GM12874 (cell line): ENCODE data around the gene SH3D21.

ENCODE experiments used
- TF ChIP-seq, protein P1 (sequence below): IDR thresholded peaks from 2 replicates; pipeline ENCODE4 v1.5.1; 2011; ENCODE audit warnings: low read depth, mild to moderate bottlenecking, control low read depth, low read length, moderate library complexity; ENCODE audit not compliant: insufficient read depth

The SH3D21 gene

DNA sequence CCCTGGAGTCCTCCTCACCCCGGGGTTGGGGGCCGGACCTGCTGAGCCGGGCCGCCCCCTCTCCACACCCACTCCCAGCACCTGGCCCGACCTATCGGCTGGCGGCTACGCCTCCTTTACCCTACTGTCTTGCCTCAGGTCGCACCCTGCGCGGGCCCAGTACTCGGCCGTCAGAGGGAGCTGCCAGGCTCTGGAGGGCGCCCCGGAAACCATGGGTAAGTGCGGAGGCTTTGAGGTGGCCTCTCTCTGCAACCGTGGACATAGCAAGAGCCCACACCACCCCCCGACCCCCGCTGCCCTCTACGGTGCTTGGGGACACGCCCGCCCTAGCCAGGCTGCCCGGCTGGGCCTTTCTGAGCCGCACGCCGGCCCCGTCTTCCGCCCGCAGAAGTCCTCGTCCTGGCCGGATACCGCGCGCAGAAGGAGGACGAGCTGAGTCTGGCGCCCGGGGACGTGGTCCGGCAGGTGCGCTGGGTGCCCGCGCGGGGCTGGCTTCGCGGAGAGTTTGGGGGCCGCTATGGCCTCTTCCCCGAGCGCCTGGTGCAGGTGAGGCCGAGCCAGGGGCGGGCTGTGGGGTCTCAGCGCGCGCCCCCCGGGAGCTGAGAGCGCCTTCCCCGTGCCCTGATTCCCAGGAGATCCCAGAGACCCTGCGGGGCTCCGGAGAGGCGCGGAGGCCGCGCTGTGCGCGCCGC, at the start of gene SH3D21:
Gene SH3D21 (plus strand): TSS at position 159 of the 692 bp plus-strand sequence. CDS start 53 bp downstream, at position 212.
- TF ChIP-seq, protein P1, sequence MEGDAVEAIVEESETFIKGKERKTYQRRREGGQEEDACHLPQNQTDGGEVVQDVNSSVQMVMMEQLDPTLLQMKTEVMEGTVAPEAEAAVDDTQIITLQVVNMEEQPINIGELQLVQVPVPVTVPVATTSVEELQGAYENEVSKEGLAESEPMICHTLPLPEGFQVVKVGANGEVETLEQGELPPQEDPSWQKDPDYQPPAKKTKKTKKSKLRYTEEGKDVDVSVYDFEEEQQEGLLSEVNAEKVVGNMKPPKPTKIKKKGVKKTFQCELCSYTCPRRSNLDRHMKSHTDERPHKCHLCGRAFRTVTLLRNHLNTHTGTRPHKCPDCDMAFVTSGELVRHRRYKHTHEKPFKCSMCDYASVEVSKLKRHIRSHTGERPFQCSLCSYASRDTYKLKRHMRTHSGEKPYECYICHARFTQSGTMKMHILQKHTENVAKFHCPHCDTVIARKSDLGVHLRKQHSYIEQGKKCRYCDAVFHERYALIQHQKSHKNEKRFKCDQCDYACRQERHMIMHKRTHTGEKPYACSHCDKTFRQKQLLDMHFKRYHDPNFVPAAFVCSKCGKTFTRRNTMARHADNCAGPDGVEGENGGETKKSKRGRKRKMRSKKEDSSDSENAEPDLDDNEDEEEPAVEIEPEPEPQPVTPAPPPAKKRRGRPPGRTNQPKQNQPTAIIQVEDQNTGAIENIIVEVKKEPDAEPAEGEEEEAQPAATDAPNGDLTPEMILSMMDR: 0 out of 2 replicates have a peak, but pooled peaks have one; percentile 14

DNA sequence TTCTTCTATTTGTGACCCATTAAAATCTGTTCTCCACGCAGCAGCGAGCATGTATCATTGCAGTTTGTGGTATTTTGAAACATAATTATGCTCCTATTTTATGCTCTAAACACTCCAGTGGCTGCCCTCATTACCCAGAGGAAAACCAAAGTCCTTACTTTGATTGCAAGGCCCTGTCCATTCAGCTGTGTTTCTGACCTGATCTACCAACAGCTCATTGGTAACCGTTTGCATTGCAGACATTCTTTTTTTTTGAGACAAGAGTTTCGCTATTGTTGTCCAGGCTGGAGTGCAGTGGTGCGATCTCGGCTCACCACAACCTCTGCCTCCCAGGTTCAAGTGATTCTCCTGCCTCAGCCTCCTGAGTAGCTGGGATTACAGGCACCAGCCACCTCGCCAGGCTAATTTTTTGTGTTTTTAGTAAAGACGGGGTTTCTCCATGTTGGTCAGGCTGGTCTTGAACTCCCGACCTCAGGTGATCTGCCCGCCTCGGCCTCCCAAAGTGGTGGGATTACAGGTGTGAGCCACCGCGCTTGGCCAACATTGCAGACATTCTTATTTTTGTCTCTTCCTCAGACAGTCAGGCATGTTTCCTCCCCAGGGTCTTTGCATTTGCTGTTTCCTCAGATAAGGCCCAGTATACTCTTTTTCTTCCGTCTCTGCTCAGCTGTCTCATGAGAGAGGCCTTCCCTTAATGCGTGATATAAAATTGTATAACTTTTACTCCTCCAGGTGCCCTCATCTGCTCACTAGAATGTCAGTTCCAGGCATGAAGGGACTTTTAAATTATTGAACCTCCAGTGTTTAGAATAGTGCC, 49.4 kb upstream of the SH3D21 start:
- TF ChIP-seq, protein P1: no peak

DNA sequence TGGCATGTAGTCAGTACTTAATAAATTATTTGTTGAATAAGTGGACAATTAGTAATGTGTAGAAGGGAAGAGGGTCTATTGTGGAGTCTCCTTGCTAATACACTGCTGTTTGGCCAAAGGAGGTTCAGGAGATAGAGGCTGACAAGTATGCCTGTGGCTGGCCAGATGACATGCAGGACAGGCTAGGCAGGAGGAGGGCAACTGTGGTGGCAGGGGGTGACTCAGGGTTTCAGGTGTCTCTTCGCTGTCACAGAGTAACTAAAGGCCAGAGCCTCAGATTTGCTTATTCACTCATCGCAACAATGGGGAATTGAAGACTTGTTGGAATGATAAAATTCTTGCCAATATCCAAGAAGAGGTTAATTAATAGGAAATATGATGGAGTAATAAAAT, 48.8 kb upstream of the SH3D21 start:
- TF ChIP-seq, protein P1: no peak

DNA sequence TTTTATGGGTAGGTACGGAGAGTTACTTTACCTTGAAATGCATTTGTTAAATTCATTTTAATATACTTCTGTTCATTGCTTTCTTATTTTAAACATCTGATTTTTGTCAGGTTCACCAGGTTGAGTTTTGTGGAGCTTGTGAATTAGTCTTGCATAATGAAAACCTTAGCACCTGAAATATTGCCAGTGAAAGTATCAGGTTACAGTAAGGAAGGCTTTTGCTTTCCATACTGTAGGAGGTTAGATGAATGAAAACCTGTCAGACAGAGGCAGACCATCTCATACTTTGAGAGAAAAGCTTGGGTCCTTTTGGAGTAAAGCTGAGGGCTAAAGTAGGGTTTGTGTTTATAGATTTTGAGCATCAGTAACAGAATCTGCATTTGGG, 47.2 kb upstream of the SH3D21 start:
- TF ChIP-seq, protein P1: no peak

DNA sequence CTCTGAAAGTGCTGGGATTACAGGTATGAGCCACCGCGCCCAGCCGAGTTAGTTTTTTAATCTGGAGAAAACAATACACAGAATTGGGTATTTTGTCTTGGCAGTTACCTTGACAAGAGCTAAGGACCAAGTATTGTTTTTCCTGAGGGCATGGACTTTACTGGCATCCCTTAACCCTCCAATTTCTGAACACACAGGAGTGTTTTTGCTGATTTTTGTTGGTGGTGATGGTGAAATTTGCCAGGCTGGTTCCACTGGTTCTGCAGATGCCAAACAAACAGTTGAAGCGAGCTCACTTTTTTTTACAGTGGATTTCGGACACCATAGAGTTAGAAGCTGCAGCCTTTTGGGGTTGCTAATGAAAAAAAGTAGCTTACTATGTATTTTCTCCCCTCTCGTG, 37.2 kb upstream of the SH3D21 start:
- TF ChIP-seq, protein P1: no peak

DNA sequence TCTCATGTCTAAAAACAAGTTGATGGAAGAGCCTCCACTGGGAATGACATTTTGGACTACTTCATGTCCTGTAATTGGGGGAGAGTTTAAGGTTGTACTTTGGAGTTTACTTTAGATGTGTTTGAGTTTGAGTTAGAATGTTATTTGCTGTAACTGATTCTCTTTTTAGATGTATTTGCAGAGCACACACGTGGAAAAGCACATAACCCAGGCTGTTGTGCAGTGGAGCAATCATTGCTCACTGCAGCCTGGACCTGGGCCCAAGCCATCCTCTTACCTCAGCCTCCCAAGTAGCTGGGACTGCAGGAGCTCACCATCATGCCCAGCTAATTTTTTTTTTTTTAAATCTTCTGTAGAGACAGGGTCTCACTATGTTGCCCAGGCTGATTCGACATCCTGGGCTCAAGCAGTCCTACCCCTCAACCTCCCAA, 36.7 kb upstream of the SH3D21 start:
- TF ChIP-seq, protein P1: no peak

DNA sequence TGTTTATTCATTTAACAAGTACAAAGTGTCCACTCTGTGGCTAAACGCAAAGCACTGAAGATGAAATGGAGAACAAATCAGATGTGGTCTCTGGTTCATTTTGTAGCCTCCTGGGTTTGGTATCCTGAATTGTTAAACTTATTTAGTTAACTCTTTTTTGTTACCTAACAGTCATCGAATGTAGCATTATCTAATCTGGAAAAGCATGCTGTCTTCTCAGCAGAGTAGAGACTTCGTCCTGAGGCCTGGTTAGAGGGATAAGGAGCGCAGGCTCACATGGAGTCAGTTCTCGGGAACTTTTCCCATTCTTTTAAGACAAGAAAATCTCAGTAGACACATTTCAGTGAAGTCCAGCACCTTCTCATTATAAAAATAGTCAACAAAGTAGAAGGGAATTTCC, 33.1 kb upstream of the SH3D21 start:
- TF ChIP-seq, protein P1: no peak
